Measurements from ENCODE around the gene SPCS2. TPM values are rescaled to one million over a fixed set of nuclear protein-coding genes. Genes with fewer than 3 reads are reported as not detected.
"Not testable (repeated sequence)": the region's sequence is repeated elsewhere in the genome, so short reads cannot be mapped to it uniquely, and the experiment has no call there.

Gene SPCS2
- total RNA-seq, 2 donors from 2014 or later = 79.1 to 131 TPM

- no peak overlapping the region for H3K27ac Mint-ChIP-seq
- H3K9me3 Mint-ChIP-seq = no peaks in the 10 kb centered on the region
- DNase-seq (ENCODE audit: low spot score in 2 of 2) (no peak), ATAC-seq (no peak)
- peaks cover 4 to 12% of the 10 kb centered on the region in 2 donors for H3K36me3 Mint-ChIP-seq
These were observed 11.2 kb upstream of the SPCS2 start for GRCh38 chr11:74937696-74938475.

DNA sequence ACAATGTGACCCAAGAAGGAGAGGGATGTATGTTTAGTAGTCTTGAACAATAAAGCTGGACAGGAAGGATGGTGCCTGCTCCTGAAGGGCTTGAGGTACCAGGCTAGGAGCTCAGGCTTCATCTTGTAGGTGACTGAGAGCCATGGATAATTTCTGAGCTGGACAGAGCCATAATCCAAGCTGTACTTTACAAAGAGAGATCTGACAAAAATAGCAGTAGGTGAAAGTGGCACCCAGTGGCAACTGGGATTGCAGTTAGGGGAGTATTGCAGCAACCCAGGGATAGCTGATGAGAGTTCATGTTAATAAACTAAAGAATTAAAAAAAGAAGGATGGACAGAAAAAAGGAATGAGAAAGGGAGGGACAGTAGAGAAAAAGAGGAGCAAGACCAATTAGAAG is 7.6 kb upstream of the SPCS2 start:
- no peaks in the 10 kb centered on the region for H3K9me3 Mint-ChIP-seq
- no peak for ATAC-seq
- H3K27ac Mint-ChIP-seq = no peak overlapping the region
- DNase-seq (ENCODE audit: low spot score in 2 of 2) = no peak
- H3K36me3 Mint-ChIP-seq = peaks cover 0 to 7% of the 10 kb centered on the region in 2 donors

GRCh38 chr11:74942073-74942759 is 6.8 kb upstream of the SPCS2 start:
- Mint-ChIP-seq H3K27ac (peak overlapping the region in 1 of 2 donors; percentile 19), H3K9me3 (no peaks in the 10 kb centered on the region), H3K36me3 (peaks cover 0 to 7% of the 10 kb centered on the region in 2 donors)
- DNase-seq (ENCODE audit: low spot score in 2 of 2) (no peak), ATAC-seq (no peak)

DNA sequence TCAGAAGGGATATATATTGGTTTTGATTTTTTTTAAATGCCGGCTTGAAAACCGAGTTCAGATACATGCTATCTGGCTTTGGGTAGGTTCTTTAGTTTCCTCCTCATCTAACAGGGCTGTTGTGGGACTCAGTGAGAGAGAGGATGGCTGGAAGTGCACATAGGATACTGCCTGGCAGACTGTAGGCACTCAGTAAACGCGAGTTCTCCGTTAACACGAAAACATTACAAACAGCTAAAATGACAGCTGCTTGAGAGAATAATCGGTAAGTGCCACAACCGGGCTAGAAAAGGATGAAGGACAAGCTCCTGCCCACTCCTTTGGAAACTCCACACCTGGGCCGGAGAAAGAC is 544 bp upstream of the SPCS2 start:
- Mint-ChIP-seq H3K36me3 (peaks cover 27 to 28% of the 10 kb centered on the region in 2 donors), H3K9me3 (no peaks in the 10 kb centered on the region), H3K27ac (peak overlapping the region; percentile 96 to 97)
- ATAC-seq (peak; percentile 16 to 21), DNase-seq (ENCODE audit: low spot score in 2 of 2) (no peak)

DNA sequence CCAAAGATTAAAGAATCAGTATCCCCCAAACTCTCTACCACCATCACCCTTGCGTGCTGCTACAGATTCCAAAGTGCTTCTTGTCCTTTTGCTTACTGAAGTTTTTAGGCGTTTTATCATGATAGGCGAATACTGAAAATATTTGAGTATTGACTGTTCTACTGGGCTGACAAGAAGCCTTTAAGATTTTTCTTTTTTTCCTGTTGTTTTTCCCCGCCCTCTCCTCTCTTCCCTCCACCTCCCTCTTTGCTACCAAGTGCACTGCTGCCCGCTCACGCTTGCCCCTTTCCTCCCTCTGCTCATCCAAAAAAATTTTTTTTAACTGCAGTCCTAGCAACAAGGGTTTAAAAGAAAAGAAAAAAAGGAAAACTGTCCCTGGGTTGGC is 679 bp downstream of the SPCS2 start:
- Mint-ChIP-seq H3K36me3 (peaks cover 27 to 28% of the 10 kb centered on the region in 2 donors), H3K27ac (peak overlapping the region; percentile 96 to 97), H3K9me3 (no peaks in the 10 kb centered on the region)
- ATAC-seq (no peak), DNase-seq (ENCODE audit: low spot score in 2 of 2) (no peak)

DNA sequence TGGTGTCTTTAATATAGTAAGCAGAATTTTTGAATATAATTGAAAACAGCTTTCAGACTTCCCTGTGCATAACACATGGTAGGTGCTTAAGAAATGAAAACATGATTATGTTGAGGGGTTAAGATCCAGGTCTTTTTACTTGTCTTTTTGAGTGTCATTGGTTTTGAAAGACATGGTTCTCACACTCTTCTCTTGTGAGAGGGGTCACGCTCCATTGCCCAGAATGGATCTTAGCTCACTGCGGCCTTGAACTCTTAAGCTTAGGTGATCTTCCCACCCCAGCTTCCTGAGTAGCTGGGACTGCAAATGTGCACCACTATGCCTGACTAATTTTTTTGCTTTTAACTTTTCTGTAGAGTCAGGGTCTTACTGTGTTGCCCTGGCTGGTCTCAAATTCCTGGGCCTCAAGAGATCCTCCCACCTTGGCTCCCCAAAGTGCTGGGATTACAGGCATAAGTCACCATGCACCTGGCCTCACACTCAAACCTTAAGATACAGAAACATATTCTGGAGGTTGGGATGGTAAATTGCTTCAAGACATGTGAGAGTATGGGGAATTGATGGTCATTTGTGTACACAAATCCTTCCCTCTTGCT is 1.4 kb downstream of the SPCS2 start:
- ATAC-seq (no peak), DNase-seq (ENCODE audit: low spot score in 2 of 2) (no peak)
- H3K9me3 Mint-ChIP-seq = no peaks in the 10 kb centered on the region
- H3K27ac Mint-ChIP-seq = peak overlapping the region; percentile 96 to 97
- H3K36me3 Mint-ChIP-seq = peaks cover 27 to 28% of the 10 kb centered on the region in 2 donors

DNA sequence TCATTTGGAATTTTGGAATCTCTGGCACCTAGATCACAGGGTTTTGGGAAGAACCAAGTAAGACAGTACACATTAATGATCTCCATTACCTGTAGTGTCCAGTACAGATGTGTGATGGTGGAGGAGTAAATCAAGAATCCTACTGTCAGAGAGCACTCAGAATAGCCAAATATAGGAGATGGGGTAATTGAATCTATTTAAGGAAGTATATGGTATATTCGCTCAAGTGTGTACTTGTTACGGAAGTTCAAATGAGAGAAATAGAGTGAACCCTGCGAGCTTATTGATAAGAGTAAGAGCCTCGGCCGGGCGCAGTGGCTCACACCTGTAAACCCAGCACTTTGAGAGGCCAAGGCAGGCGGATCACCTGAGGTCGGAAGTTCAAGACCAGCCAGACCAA is 2.2 kb downstream of the SPCS2 start:
- ATAC-seq (no peak), DNase-seq (ENCODE audit: low spot score in 2 of 2) (no peak)
- Mint-ChIP-seq H3K9me3 (no peaks in the 10 kb centered on the region), H3K27ac (peak overlapping the region in 1 of 2 donors; percentile 19), H3K36me3 (peaks cover 27 to 28% of the 10 kb centered on the region in 2 donors)

- DNase-seq (ENCODE audit: low spot score in 2 of 2) (no peak), ATAC-seq (no peak)
- Mint-ChIP-seq H3K9me3 (no peaks in the 10 kb centered on the region), H3K36me3 (peaks cover 27 to 28% of the 10 kb centered on the region in 2 donors), H3K27ac (no peak overlapping the region)
These were observed 3.7 kb downstream of the SPCS2 start for GRCh38 chr11:74952752-74953151.

DNA sequence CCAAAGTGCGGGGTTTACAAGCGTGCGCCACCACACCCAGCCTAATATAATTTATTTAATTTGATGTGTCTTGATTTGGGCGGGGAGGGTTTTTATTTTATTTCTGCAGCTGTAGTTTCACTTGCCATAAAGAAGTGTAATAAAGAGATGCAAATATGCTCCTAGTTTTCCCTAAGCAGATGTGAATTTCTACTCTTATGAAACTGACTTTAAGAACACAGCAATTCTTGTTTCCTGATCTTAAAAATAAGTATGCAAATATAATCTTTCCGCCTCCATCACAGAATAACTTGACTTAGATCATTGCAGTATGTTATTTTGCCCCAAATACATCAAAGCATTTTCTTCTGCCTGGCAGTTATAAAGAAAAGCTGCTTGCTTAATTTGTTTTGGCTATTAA is 4.4 kb downstream of the SPCS2 start:
- Mint-ChIP-seq H3K9me3 (no peaks in the 10 kb centered on the region), H3K27ac (no peak overlapping the region), H3K36me3 (peaks cover 27 to 28% of the 10 kb centered on the region in 2 donors)
- DNase-seq (ENCODE audit: low spot score in 2 of 2) = no peak
- ATAC-seq = no peak

- Mint-ChIP-seq H3K9me3 (no peaks in the 10 kb centered on the region), H3K27ac (no peak overlapping the region), H3K36me3 (peaks cover 20% of the 10 kb centered on the region in 2 donors)
- no peak for ATAC-seq
- DNase-seq (ENCODE audit: low spot score in 2 of 2) = no peak
These were observed 5.1 kb downstream of the SPCS2 start for GRCh38 chr11:74954199-74954598.

GRCh38 chr11:74956397-74957015 is 7.4 kb downstream of the SPCS2 start:
- ATAC-seq (no peak), DNase-seq (ENCODE audit: low spot score in 2 of 2) (no peak)
- Mint-ChIP-seq H3K36me3 (no peaks in the 10 kb centered on the region), H3K9me3 (no peaks in the 10 kb centered on the region), H3K27ac (peak overlapping the region in 1 of 2 donors; percentile 0)

DNA sequence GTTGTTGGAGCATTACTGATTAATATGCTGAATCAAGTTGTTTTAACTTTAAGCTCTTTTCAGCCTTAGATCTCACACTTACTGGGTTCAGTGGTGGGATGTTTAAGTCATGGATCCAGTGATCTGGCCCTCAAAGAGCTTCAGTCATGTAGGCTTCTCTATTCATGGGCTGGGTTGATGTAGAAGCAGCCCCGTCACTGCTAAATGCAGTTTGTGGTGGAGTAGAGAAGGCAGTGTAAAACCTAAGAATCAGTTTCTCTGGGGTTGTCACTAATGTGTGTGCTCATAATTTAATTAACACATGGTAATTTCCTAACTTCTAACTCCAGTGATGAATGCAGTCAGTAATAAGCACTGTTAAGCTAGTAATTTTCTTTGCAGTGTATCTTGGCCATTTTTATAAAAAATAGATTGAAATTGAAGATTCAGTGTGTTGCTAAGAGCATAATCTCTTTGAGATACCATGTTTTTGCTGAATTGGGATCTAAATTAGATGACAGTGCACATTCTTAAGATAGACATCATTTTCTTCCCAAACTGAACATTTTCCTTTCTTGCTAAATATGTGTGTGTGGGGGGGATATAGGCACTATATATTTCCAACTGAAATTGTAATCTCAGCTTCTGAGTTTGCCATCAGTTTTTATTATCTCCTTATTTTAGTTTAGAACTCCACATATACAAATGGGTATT is 9.0 kb downstream of the SPCS2 start:
- no peaks in the 10 kb centered on the region for H3K36me3 Mint-ChIP-seq
- no peaks in the 10 kb centered on the region for H3K9me3 Mint-ChIP-seq
- ATAC-seq (no peak), DNase-seq (ENCODE audit: low spot score in 2 of 2) (no peak)
- no peak overlapping the region for H3K27ac Mint-ChIP-seq

DNA sequence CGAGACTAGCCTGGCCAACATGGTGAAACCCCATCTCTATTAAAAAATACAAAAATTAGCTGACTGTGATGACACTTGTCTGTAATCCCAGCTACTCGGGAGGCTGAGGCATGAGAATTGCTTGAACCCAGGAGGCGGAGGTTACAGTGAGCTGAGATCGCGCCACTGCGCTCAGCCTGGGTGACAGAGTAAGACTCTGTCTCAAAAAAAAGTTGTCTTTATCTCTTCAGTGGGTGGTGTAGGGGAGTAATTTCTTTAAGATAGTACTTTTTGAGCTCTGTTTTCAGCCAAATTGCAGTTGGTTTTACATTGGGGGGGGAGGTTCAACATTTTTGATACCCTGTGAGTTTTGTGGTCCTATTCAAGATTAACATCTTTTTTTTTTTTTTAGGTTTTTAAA is 11.1 kb downstream of the SPCS2 start:
- DNase-seq (ENCODE audit: low spot score in 2 of 2); H3K9me3 Mint-ChIP-seq; H3K36me3 Mint-ChIP-seq; H3K27ac Mint-ChIP-seq; ATAC-seq: not testable (repeated sequence)

GRCh38 chr11:74966651-74967050 is 17.6 kb downstream of the SPCS2 start:
- H3K27ac Mint-ChIP-seq = no peak overlapping the region
- DNase-seq (ENCODE audit: low spot score in 2 of 2) = no peak
- no peak for ATAC-seq
- H3K36me3 Mint-ChIP-seq = no peaks in the 10 kb centered on the region
- no peaks in the 10 kb centered on the region for H3K9me3 Mint-ChIP-seq

- no peak for DNase-seq (ENCODE audit: low spot score in 2 of 2)
- Mint-ChIP-seq H3K9me3 (no peaks in the 10 kb centered on the region), H3K36me3 (peaks cover 5 to 19% of the 10 kb centered on the region in 2 donors), H3K27ac (no peak overlapping the region)
- ATAC-seq = no peak
These were observed 21.9 kb downstream of the SPCS2 start for GRCh38 chr11:74970852-74971395.

- ATAC-seq = no peak
- peak overlapping the region in 1 of 2 donors; percentile 34 for H3K27ac Mint-ChIP-seq
- no peak for DNase-seq (ENCODE audit: low spot score in 2 of 2)
- peaks cover 5 to 19% of the 10 kb centered on the region in 2 donors for H3K36me3 Mint-ChIP-seq
- no peaks in the 10 kb centered on the region for H3K9me3 Mint-ChIP-seq
These were observed 22.4 kb downstream of the SPCS2 start for GRCh38 chr11:74971424-74971823.
